Ovary (tissue), 9 donors: Measurements from ENCODE around the gene RNF112. TPM values are rescaled to one million over a fixed set of nuclear protein-coding genes. Genes with fewer than 3 reads are reported as not detected.

ENCODE experiments used
- DNase-seq, 5 donors: peaks; one replicate each; pipeline ENCODE4 v3.0.0-alpha.2; 2019 to 2020
- H3K27ac ChIP-seq, 2 donors: fragments of 200-600 bp; one replicate each; pipeline versions ENCODE4 v1.5.1 to v1.8.0; 2019 to 2022
- H3K27me3 ChIP-seq: fragments of 200-600 bp; one replicate; pipeline ENCODE4 v1.8.0; 2022
- H3K36me3 ChIP-seq: fragments of 200-600 bp; sonication (generic); one replicate; pipeline ENCODE4 v1.5.1; 2019
- H3K4me1 ChIP-seq: one replicate; pipeline ENCODE4 v1.8.1; 2013; ENCODE audit warnings: mild to moderate bottlenecking, moderate library complexity; ENCODE audit not compliant: insufficient read depth
- H3K4me3 ChIP-seq: fragments of 200-600 bp; sonication (generic); one replicate; pipeline ENCODE4 v1.5.1; 2017
- H3K9me3 ChIP-seq, 2 donors: fragments of 200-600 bp in 1 of 2; sonication (generic) in 1 of 2; one replicate each; pipeline versions ENCODE4 v1.5.1 to v1.8.1; 2013 to 2019; ENCODE audit warnings: mild to moderate bottlenecking in 1 of 2, moderate library complexity in 1 of 2
- CTCF ChIP-seq, 3 donors: fragments of 450-650 bp in 2 of 3; fragments of 200-600 bp in 1 of 3; IDR thresholded peaks; one replicate each; pipeline versions ENCODE4 v1.5.1 to v1.8.0; 2016 to 2022; ENCODE audit warnings: antibody characterized with exemption in 3 of 3, mild to moderate bottlenecking in 1 of 3
- EP300 ChIP-seq: sonication (generic); formaldehyde crosslinking; IDR thresholded peaks from one replicate; pipeline ENCODE4 v1.6.1; 2017; ENCODE audit warnings: antibody characterized with exemption
- POLR2A ChIP-seq: fragments of 450-650 bp; IDR thresholded peaks from one replicate; pipeline ENCODE4 v1.6.1; 2017; ENCODE audit warnings: antibody characterized with exemption, mild to moderate bottlenecking, moderate library complexity
- WGBS, 3 donors: extraction: QIAGEN DNeasy Blood & Tissue Kit in 1 of 3; methylation state at CpG; one replicate each; pipeline versions ENCODE4 v1.1.5 to v1.1.7; 2013 to 2017; 5-methylcytosine and 5-hydroxymethylcytosine counted together
- intact Hi-C, 4 donors: fragments of 100-400 bp; cut with DNase I; formaldehyde crosslinking; loops; one replicate each; pipeline versions ENCODE4 v1.11.0 to v1.15.1; 2022 to 2023
- polyA plus RNA-seq, 2 donors: library from polyadenylated mRNA; stranded (reverse); fragments of 200-250 nt in 1 of 2; fragments of 350-450 nt in 1 of 2; fragmentation: Illumina TruSeq in 1 of 2; extraction: RNeasy Lipid Tissue Mini Kit (QIAGEN cat#74804) in 1 of 2; gene quantifications; one replicate each; pipeline ENCODE4 v1.2.3, GENCODE V29; 2013 to 2014
- total RNA-seq, 7 donors: library from RNA; depleted of rRNA in 2 of 7; stranded (reverse); fragments of >200 nt in 2 of 7; fragmentation: NEBNext Ultra II Directional in 3 of 7; extraction: Animal tissue kit (Norgen Biotek cat#: 25700) in 3 of 7; gene quantifications; one replicate each; pipeline versions ENCODE4 v1.1.0 to v1.2.4, GENCODE V29; 2016 to 2023
- donor health status: DM: no; HTN: no; CAD: no; lungs with moderate emphysema.
- donor health status: DM: no; HTN: no; CAD: no.
- donor health status: Bipolar disorder and iron deficiency.
- donor health status: DM: yes; HTN: yes; CAD: no.
- donor health status: DM: no; HTN: no; CAD: no.
- donor health status: DM: yes; HTN: yes; CAD: no.

Gene RNF112
- total and polyA plus RNA-seq, 9 donors, result 0.24 to 6.9 (median 1.6) TPM

GRCh38 chr17:19412510-19412909 is 1.5 kb downstream of the RNF112 start:
- TF ChIP-seq CTCF (IDR thresholded peaks at IDR 0.05) (no peak), EP300 (no peak), POLR2A (no peak)
- DNase-seq, result no peak
- H3K9me3 ChIP-seq, result no peaks in the 10 kb centered on the region
- no peaks in the 10 kb centered on the region for H3K4me1 ChIP-seq
- H3K27me3 ChIP-seq, result no peaks in the 10 kb centered on the region
- intact Hi-C loops, result no loop called here
- H3K4me3 ChIP-seq, result no peak overlapping the region
- H3K36me3 ChIP-seq, result no peaks in the 10 kb centered on the region
- H3K27ac ChIP-seq, result no peak overlapping the region
- WGBS, 3 donors, result 96% methylated on average over 16 of the region's 16 CpGs

GRCh38 chr17:19412984-19413383 is 2.0 kb downstream of the RNF112 start:
- WGBS, 3 donors, result 91 to 92% (median 92%) methylated on average over 12 of the region's 12 CpGs
- TF ChIP-seq POLR2A, result no peak
- TF ChIP-seq EP300, result no peak
- no peak for TF ChIP-seq CTCF (IDR thresholded peaks at IDR 0.05)
- Histone ChIP-seq H3K4me1 (no peaks in the 10 kb centered on the region), H3K9me3 (no peaks in the 10 kb centered on the region), H3K36me3 (no peaks in the 10 kb centered on the region), H3K4me3 (no peak overlapping the region), H3K27me3 (no peaks in the 10 kb centered on the region), H3K27ac (no peak overlapping the region)
- DNase-seq, result no peak
- intact Hi-C loops, result no loop called here

GRCh38 chr17:19413761-19414160 is 2.7 kb downstream of the RNF112 start:
- DNase-seq, result no peak
- Histone ChIP-seq H3K4me1 (no peaks in the 10 kb centered on the region), H3K27me3 (no peaks in the 10 kb centered on the region), H3K27ac (no peak overlapping the region), H3K4me3 (no peak overlapping the region), H3K9me3 (no peaks in the 10 kb centered on the region), H3K36me3 (no peaks in the 10 kb centered on the region)
- intact Hi-C loops, result no loop called here
- WGBS, 3 donors, result 81 to 90% (median 85%) methylated on average over 5 of the region's 5 CpGs
- no peak for TF ChIP-seq POLR2A
- no peak for TF ChIP-seq CTCF (IDR thresholded peaks at IDR 0.05)
- no peak for TF ChIP-seq EP300

- no peaks in the 10 kb centered on the region for H3K4me1 ChIP-seq
- no peak for DNase-seq
- intact Hi-C loops, result no loop called here
- H3K27ac ChIP-seq, result no peak overlapping the region
- no peak overlapping the region for H3K4me3 ChIP-seq
- no peaks in the 10 kb centered on the region for H3K36me3 ChIP-seq
- 89 to 93% (median 92%) methylated on average over 28 of the region's 28 CpGs for WGBS, 3 donors
- TF ChIP-seq EP300 (no peak), CTCF (IDR thresholded peaks at IDR 0.05) (no peak), POLR2A (no peak)
- no peaks in the 10 kb centered on the region for H3K27me3 ChIP-seq
- no peaks in the 10 kb centered on the region for H3K9me3 ChIP-seq
Observed at GRCh38 chr17:19414396-19415280, 3.6 kb downstream of the RNF112 start.
